ENCODE data around the gene ADIRF.
"Not testable (repeated sequence)": the region's sequence is repeated elsewhere in the genome, so short reads cannot be mapped to it uniquely, and the experiment has no call there.

- TF ChIP-seq CTCF, POLR2A, POLR2AphosphoS5, EP300 (IDR thresholded peaks at IDR 0.05): not testable (repeated sequence)
Observed at GRCh38 chr10:86952697-86953096, 15.6 kb upstream of the ADIRF start.
